Fibroblast of mammary gland (primary cell): Measurements from ENCODE around the gene TUBGCP4.
A peak's percentile ranks its signal among the peaks of the same experiment; 100 is the strongest.

Experiments used
- DNase-seq: peaks from one replicate; pipeline ENCODE4 v3.0.0-alpha.2; 2010; ENCODE audit warnings: low read depth
- H3K4me3 ChIP-seq: 2 replicates; pipeline ENCODE4 v1.5.1; 2011; ENCODE audit warnings: low read depth, mild to moderate bottlenecking, low read length, moderate library complexity; ENCODE audit not compliant: control insufficient read depth
- TF ChIP-seq, protein P1 (sequence below): conservative IDR thresholded peaks from 2 replicates; pipeline ENCODE4 v1.5.1; 2011; ENCODE audit warnings: low read depth, low read length, inconsistent platforms; ENCODE audit not compliant: control insufficient read depth, insufficient read depth

The TUBGCP4 gene, protein sequence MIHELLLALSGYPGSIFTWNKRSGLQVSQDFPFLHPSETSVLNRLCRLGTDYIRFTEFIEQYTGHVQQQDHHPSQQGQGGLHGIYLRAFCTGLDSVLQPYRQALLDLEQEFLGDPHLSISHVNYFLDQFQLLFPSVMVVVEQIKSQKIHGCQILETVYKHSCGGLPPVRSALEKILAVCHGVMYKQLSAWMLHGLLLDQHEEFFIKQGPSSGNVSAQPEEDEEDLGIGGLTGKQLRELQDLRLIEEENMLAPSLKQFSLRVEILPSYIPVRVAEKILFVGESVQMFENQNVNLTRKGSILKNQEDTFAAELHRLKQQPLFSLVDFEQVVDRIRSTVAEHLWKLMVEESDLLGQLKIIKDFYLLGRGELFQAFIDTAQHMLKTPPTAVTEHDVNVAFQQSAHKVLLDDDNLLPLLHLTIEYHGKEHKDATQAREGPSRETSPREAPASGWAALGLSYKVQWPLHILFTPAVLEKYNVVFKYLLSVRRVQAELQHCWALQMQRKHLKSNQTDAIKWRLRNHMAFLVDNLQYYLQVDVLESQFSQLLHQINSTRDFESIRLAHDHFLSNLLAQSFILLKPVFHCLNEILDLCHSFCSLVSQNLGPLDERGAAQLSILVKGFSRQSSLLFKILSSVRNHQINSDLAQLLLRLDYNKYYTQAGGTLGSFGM

DNA sequence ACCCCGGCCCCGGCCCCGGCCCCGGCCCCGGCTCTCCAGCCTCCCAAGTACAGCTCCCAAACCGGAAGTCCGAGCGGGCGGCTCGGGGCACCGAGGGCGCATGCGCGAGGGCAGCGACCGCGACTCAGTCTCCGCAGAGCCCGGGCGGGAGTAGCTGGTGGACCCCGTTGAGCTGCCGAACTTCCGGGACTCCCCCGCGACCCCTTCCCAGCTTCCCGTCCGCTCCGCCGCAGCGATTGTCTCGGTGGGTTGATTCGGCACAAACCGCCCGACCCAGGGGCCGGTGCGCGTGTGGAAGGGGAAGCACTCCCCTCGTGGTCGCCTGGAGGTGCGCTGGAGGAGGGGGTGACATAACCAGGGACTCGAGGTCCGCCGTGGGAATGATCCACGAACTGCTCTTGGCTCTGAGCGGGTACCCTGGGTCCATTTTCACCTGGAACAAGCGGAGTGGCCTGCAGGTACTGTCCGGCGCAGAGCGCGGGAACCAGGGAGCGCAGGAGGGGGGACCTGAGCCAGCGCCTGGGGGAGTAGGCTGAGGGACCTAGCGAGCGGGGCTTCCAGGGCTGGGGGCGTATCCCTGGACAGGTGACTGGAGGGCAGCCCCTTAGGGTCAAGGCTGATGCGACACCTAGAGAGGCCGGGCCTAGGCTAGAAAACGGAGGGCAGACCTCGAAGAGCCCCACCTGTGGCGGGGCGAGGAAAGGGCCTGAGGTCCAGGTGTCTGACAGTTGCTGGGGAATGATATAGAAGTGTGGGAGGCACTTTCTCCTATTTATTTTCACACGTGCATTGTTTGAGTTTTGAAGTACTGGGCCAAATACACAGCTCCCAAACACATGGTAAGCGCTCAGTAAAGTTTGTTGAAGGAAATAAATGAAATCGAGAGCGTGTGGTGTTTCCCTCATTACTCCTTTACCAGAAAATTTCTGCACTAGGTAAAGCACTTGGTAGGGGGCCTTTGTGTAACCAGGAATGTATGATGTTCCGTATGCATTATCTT is at the start of gene TUBGCP4, which contains the start of gene ZSCAN29:
TSS of gene TUBGCP4 (plus strand) at position 127 of the 1,000 bp plus-strand sequence. CDS start at position 381, 254 bp downstream.
TSS of gene ZSCAN29 (minus strand) at position 69 of the 1,000 bp plus-strand sequence. CDS start 1,130 bp downstream, outside the sequence.
- DNase-seq, result peak; percentile 65
- TF ChIP-seq, protein P1, sequence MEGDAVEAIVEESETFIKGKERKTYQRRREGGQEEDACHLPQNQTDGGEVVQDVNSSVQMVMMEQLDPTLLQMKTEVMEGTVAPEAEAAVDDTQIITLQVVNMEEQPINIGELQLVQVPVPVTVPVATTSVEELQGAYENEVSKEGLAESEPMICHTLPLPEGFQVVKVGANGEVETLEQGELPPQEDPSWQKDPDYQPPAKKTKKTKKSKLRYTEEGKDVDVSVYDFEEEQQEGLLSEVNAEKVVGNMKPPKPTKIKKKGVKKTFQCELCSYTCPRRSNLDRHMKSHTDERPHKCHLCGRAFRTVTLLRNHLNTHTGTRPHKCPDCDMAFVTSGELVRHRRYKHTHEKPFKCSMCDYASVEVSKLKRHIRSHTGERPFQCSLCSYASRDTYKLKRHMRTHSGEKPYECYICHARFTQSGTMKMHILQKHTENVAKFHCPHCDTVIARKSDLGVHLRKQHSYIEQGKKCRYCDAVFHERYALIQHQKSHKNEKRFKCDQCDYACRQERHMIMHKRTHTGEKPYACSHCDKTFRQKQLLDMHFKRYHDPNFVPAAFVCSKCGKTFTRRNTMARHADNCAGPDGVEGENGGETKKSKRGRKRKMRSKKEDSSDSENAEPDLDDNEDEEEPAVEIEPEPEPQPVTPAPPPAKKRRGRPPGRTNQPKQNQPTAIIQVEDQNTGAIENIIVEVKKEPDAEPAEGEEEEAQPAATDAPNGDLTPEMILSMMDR, result no peak

DNA sequence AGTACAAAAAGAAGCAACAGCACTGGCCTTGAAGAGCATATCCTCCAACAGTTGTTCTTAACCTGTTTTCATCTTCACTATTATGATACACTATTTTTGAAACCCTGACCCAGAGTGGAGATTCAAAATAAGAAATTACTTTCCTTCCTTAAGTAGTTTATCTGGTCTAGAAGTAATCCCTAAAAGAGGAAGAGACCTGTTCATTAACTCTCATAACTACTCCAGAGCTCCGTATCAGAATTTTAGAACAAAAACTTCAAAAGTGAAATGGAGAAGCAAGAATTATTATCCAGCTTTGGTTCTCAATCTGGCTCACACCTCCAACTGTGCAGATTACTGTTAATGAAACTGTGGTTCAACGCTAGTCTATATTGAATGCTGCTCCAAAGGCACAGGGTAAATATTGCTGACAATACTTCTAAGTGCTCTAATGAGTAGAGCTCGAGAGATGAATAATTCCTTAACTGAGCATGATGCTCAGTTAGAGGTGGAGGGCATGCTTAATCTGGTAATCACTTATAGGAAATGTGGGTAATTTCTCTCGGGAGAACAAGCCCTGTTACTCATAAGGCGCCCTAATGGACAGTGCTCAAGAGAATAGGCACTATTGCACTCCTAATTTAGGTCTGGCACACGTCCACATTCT is 45.7 kb upstream of the TUBGCP4 start:
- no peak for DNase-seq
- no peak overlapping the region for H3K4me3 ChIP-seq
- TF ChIP-seq, protein P1, result no peak

More for the DNA sequence above, at the start of gene TUBGCP4, which contains the start of gene ZSCAN29:
- H3K4me3 ChIP-seq, result peak within 1 kb of the TSS; percentile 87

DNA sequence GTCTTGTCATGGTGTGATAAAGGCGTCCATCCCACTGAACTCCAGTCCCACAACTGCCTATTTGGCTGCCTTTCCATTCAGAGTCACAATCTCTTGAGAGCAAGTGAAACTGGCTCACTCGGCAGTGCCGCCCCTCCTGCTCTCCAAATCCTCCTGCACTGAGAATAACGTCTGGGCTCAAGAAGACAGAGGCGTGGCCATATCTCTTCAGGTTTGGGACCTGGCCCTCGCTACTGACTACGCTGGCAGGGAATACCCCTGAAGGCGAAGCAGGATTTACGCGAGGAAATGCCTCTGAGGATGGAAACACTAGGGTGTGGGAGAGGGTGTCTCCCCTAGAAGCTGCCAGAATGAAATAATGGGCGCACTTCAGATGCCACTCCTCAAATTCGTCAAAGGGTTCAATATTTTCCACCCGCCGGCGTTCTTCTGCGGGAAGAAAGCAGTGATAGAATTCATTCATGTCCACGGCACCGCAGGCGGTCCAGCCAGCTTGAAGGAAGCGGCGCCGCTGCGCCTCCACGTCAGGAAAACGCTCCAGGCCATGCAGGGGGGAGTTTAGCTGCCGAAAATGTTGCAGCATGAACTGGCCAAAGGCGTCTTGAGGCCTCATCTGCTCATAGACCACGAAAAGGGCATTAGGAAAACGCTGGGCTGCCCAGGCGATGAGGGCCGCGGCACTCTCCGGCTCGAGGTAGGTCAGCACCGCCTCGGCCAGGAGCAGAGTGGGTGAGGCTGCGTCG is 41.5 kb upstream of the TUBGCP4 start:
- H3K4me3 ChIP-seq, result peak overlapping the region; percentile 67
- peak; percentile 36 for DNase-seq
- TF ChIP-seq, protein P1, result no peak

DNA sequence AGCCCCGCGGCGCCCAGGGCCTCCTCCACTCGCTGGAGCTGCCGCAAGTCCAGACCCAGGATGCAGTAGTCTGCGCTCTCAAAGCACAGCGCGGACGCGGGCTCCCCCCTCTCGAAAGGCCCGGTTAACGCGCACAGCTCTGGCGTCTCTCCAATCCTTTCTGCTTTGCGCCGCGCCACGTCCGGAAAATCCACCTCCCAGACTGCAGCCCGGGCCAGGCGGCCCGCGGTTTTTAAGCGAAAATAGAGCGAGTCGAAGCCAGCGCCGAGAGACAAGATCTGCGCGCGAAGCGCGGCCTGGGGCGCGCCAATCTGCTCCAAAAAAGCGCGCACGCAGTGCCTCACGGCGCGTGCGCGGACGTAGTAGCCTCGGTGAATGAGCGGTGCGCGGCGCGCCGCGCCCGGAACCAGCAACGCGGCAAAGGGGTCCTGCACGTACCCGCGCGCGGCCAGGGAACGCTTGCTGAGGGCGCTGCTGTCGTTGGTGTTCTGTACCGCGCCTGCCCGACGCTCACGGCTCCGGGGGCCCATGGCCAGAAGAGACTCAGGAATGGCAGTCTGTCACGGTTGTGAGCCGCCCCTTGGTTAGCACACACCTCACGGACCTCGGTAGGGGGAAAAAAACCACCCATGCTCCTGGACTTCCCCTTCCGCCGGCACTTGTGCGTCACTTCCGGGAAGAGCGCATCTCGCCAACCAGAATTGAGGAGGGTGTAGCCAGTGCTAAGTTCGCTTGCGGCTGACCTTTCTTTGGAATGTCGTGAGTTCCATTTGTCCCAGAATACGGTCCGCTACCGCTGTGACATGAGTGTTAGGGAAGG is 40.7 kb upstream of the TUBGCP4 start, which contains the start of gene LCMT2:
TSS of gene LCMT2 (minus strand) at position 614 of the 820 bp plus-strand sequence. CDS start at position 530, 84 bp downstream.
- DNase-seq, result peak; percentile 94
- TF ChIP-seq, protein P1, result no peak
- H3K4me3 ChIP-seq, result peak within 1 kb of the TSS; percentile 67

DNA sequence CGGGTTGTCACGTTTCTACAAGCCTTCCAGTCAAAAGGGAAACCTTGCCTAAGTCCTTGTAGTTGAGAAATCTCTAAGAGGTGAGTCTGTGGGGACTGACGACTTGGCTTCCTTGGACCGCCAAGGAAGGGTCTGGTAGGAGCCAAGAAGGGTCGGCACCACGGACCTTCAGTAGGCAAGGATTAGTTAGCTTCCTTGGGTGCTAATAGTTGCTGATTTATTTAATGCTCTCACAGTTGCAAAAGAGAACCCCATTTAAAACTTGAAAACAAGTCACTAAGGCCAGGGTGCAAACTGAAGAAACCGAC is 40.2 kb upstream of the TUBGCP4 start:
- TF ChIP-seq, protein P1, result no peak
- H3K4me3 ChIP-seq, result peak overlapping the region; percentile 67
- no peak for DNase-seq
